ENCODE measurements around the gene SPIRE1.
"Not testable (repeated sequence)": the region's sequence is repeated elsewhere in the genome, so short reads cannot be mapped to it uniquely, and the experiment has no call there.

The SPIRE1 gene

DNA sequence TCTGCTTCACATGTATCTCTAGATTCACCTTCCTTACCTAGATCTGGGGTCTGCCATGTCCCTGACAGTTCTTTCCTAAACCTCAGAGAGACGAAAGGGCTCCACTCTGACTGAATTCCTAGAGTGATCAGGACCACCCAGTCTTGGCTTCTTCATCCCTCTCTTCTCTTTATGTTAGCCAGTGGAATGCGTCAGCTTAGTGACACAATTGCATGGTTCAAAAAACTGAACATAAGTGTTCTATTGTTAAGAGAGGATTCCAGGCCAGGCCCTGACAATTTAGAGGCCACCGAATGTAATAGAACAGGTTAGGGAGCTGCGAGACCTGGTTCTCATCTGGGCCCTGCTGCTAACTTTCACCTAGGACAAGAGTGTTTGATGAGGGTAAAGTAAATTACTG is 240.2 kb downstream of the SPIRE1 start:
- DNase-seq (ENCODE audit: low read depth in 2 of 2) = no peak

DNA sequence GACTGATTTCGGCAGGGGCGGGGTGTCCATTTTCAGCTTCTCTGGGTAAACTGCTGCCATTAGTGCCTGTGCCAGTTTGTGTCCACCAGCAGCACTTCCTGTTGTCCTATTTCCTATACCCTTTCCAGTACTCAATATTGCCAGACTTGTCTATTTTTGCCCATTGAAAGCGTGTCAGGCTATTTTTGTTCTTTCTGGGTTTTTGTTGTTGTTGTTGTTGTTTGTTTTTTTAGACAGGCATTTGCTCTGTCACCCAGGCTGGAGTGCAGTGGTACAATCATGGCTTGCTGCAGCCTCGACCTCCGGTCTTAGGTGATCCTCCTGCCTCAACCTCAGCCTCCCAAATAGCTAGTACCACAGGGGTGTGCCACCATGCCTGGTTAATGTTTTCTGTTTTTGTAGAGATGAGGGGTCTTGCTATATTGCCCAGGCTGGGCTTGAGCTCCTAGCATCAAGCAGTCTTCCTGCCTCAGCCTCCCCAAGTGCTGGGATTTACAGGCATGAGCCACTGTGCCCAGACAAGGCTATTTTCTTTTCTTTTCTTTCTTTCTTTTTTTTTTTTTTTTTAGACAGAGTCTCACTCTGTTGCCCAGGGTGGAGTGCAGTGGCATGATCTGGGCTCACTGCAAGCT is 241.7 kb downstream of the SPIRE1 start:
- no peak for DNase-seq (ENCODE audit: low read depth in 2 of 2)

DNA sequence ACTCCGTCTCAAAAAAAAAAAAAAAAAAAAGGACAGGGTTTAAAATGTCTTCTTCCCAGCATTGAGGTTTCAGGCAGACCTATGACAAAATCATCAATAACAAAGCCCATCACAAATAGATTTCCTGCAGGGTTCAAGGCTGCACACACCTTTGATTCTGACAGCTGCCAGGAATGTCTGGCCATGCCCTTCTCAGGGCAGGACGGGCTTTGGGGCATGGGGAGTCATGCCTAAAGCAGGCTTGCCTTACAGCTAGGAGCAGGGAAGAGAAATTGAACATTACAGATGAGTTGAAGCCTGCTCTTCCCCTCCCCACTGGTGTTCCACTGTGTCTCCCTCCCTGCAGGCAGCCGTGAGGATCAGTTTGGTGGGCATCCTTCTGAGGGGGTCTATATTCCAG is 246.5 kb downstream of the SPIRE1 start:
- DNase-seq (ENCODE audit: low read depth in 2 of 2) = no peak

DNA sequence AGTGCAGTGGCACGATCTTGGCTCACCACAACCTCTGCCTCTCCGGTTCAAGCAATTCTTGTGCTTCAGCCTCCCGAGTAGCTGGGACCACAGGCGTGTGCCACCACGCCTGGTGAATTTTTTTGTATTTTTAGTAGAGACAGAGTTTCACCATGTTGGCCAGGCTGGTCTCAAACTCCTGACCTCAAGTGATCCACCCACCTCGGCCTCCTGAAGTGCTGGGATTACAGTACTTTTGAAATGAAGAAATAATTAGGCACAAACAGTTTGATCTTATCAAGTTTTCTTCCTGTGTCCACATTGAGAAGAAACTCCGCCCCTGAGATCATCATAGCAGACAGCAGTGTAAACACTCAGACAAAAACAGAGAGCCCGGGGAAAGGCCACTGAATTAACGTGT is 247.2 kb downstream of the SPIRE1 start:
- DNase-seq (ENCODE audit: low read depth in 2 of 2) = not testable (repeated sequence)

DNA sequence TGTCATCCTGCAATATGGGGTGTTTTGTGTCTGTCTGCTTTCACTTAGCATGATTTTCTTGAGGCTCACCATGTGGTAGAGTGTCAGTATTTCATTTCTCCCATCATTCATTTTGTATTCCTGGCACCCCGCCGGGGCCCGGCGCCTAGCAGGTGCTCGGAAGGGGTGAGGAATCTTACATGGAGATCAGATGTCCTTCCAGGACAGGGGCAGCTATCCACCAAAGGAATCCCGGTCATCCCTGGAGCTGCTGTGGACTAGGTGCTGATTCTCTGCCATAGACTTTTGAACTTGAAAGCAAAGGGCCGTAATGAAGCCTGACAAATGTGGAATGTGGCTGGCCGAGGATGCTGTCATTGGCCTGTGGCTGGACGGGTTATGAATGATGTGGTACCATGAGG is 247.8 kb downstream of the SPIRE1 start:
- DNase-seq (ENCODE audit: low read depth in 2 of 2) = no peak

DNA sequence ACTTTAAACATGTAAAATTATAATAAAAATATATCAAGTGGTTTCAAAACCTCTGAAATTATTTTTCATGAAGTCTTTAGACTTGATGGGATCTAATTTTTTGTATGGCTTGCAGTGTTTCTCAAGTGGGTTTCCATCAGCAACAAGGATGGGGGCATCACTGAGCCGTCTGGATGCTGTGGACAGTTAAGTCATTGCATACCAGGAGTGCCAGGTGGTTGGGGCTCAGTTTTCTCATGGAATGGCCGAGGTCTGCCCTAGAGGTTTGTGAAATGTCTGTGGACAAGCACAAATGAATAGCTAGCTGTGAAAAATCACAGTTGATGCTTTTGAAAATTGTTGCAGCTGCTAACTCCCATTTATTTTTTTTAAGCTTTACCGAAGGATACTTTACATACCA is 248.4 kb downstream of the SPIRE1 start:
- DNase-seq (ENCODE audit: low read depth in 2 of 2) = no peak

DNA sequence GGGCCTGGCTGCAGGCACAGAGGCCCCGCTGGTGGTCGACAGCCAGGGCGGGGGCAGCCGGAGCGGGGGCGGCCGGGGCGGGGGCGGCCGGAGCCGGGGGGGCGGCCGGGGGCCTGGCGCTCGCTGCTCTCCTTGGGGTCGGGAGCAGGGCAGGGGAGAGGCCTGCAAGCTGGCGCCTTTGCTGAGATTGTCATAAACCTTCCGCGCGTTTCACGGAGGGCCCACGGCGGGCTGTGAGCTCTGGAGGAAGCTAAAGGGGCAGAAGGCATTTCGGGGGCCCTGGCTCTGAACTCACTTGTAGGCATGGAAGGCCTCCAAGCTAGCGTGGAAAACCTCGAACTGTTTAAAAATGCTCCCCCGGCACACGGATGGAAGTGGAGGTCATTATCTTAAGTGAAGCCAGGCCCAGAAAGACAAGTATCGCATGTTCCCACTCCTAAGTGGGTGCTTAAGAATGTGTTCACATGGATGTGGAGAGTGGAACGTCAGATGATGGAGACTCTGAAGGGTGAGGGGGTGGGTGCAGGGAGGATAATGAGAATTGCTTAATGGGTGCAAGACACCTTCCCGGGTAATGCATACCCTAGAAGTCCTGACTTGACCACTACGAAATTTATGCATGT is 249.5 kb downstream of the SPIRE1 start:
- no peak for DNase-seq (ENCODE audit: low read depth in 2 of 2)

DNA sequence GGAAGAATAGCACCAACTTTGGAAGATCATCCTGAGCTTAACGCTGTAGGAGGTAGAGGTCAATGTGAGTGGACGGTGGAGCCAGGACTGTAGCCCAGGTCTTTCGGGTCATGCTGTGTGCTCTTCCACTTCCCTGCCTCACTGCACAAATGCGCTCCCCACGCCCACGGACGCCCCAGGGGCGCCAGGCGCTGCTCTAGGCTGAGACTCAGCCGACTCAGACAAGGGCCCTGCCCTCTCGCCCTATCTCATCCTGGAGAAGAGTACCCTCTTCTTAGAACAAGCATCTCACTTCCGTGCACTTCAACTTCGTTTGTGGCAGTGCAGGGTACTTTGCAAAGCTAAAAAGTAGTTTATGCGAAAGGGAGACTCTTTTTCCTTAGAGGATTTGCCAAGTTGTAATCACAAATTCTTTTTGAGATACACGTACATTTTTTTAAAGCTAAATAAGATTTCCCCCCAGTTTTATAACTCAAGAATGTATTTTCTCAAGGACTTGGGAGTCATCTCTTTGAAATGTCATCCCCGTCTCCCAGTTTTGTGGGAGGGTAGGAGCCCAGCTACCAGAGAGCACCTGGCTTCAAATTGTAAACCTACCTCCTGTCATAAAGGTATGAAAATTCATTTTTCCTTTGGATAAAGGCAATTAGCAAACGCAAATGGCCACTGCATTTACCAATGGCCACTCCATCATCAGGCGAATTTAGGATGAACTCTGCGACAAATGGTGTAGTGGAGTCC is 251.4 kb downstream of the SPIRE1 start:
- no peak for DNase-seq (ENCODE audit: low read depth in 2 of 2)

DNA sequence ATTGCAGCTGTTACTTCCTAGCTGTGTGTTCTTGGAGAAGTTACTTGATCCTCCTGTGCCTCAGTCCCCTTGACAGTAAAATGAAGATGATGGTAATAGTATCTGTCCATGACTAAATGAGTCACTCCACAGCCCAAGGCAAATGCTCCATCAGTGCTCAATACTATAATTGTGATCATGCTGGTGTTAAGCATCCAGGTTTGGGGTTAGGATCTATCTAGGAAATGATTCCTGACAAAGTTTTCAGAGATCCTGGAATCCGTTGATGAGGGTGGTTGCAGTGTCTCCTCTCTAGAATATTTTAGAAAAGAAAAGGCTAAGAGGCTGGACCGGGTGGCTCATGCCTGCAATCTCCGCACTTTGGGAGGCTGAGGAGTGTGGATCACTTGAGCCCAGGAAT is 252.8 kb downstream of the SPIRE1 start:
- DNase-seq (ENCODE audit: low read depth in 2 of 2) = no peak

DNA sequence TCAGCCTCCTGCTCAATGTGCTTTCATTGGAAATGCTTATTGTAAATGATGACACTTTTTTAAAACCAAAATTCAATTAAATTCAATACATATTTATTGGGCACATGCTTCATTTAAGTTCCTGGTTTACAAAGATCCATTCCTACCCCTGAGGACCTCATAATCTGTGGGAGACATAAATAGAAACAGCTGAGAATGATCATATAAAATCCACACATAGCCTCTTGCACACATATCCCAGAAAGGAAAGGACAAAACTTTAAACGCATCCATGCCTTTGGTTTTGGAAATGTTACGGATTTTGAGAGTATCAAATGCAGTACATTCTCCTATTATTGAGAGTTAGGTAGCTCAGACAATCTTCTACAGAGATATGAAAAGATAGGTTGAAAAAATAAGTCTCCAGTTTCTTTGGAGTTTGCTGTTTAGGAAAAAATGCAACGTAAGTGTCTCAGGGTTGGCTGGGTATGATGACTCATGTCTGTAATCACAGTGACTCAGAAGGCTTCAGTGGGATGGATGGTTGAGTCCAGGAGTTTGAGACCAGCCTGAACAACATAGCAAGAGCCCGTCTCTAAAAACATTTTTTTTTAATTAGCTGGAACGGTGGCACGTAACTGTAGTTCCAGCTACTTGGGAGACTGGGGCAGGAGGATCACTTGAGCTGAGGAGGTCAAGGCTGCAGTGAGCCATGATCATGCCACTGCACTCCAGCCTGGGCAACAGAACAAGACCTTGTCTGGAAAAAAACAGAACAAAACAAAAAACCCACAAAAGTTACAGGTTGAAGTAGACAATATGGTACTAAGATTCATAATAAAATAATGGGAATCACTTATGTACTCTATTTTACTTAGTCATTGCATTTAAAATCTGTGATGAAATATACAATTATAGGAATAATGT is 254.1 kb downstream of the SPIRE1 start:
- no peak for DNase-seq (ENCODE audit: low read depth in 2 of 2)

DNA sequence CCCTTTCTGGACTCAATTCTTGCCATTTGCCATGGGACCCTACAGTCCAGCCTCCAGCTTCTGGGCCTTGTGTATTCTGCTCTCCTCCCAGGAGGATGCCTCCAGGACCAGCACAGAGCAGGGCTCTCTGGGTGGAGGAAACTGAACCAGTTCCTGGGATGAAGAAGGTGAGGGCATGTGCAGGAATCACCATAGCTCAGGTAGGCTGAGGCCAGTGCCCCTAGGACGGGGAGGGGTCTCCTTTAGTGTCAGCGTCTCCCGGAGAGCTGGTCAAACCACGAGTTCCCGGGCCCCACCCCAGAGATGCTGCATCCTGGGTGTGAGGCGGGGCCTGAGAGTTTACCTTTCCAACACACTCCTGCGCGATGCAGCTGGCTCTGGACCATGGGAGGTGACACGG is 256.0 kb downstream of the SPIRE1 start:
- no peak for DNase-seq (ENCODE audit: low read depth in 2 of 2)

DNA sequence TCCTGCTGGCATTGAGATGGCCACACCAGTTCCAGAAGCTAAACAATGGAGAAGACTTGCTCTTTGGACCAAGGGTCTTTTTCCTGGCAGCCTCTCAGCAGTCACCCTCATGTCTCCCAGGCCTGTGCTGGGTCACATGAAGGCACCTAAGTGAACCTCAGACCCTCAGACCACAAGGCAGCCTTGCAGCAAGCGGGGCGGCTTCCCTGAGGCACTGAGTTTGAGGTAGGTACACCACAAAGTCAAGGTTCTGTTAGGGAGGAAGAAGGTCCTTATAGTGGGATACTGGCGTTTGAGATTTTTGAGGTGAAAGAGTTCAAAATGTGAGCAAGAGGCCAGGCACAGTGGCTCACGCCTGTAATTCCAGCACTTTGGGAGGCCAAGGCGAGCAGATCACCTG is 258.7 kb downstream of the SPIRE1 start:
- DNase-seq (ENCODE audit: low read depth in 2 of 2) = no peak

DNA sequence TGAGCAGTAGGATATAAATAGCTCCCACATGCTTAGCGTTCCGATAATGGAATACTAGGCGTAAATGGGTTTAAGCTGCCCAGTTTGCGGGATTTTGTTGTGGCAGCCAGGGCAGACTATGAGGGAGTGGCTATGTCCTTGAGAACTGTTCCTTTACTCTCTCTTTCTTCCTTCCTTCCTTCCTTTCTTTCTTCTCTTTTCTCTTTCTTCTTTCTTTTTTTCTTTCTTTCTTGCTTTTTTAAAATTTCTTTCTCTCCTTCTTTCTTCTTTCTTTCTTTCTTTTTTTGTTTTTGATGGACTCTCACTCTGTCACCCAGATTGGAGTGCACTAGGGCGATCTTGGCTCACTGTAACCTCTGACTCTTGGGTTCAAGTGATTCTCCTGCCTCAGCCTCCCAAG is 259.3 kb downstream of the SPIRE1 start:
- DNase-seq (ENCODE audit: low read depth in 2 of 2) = no peak

DNA sequence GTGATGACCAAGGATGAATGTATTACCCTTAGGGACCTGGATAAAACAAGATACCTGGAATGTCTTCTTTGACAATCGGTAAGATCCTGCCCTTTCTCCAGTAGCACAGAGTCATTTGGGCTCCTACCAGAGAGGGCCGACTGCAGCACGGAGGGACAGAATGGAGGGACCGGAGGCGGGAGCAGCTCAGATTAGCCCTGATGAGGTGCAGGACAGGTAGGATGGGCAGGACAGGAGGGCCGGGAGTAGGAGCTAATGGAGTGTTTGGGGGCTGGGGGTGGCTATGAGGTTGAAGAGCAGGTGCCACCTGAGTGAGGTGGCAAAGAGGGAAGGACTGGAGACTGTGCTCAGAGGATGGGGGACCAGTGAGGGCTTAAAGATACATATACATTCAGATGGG is 260.1 kb downstream of the SPIRE1 start:
- no peak for DNase-seq (ENCODE audit: low read depth in 2 of 2)

DNA sequence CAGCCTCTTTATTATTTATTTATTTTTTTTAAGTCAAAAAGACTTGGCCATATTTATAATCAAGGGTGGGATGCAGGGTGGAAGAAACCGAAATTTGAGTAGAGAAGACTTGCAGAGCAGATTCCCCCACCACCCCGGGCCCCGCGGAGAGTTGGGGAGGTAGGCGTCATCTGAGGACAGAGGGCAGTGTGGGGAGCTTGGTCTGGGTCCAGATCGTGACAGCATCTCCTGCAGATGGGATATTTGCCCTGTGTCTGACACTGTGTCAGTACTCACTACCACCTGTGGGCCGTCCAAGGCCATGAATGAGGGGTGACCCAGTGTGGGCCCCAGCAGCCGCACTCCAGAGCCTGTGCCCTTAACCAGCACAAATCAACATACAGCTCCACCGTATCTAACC is 260.7 kb downstream of the SPIRE1 start:
- DNase-seq (ENCODE audit: low read depth in 2 of 2) = no peak
